Tibial nerve (tissue), 3 donors: ENCODE results near the gene CFAP54.

Source experiments
- CTCF ChIP-seq, 5 experiments: fragments of 200-600 bp in 3 of 5; fragments of 450-650 bp in 2 of 5; sonication (generic) in 3 of 5; IDR thresholded peaks; one replicate each; pipeline ENCODE4 v1.5.1; 2016 to 2019; ENCODE audit warnings: antibody characterized with exemption in 5 of 5, mild to moderate bottlenecking in 3 of 5, moderate library complexity in 2 of 5
- POLR2A ChIP-seq, 2 donors: fragments of 450-650 bp; IDR thresholded peaks; one replicate each; pipeline ENCODE4 v1.6.1; 2017; ENCODE audit warnings: antibody characterized with exemption in 2 of 2, mild to moderate bottlenecking in 2 of 2, moderate library complexity in 2 of 2

- TF ChIP-seq CTCF (IDR thresholded peaks at IDR 0.05) (no peak), POLR2A (IDR thresholded peaks at IDR 0.05) (no peak)
Observed at GRCh38 chr12:96829354-96829753, 340.0 kb downstream of the CFAP54 start.
